ENCODE results near the gene RFTN2. TPM values are rescaled to one million over a fixed set of nuclear protein-coding genes. Genes with fewer than 3 reads are reported as not detected.

The RFTN2 gene
- total and polyA plus RNA-seq, 10 donors, result 0.52 to 13.3 (median 2.9) TPM

DNA sequence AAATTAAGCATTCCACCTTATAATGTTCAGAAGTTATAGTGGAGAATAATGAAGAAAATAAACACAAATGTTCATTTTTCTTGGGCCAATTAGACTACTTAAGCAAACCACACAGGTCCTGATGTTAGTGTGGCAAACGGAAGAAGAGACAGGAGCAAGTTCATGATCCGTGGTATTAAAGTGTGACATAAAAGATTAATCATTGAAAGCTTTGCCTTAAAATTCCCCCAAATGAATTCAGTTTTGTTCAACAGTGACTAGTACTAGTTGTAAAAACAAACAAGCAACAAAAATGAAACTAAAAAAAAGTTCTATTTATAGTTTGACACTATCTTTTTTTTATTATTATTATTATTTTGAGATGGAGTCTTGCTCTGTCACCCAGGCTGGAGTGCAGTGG is 73.7 kb downstream of the RFTN2 start:
- Histone ChIP-seq H3K27ac (no peak overlapping the region), H3K4me1 (peaks cover 0 to 9% (median 0%) of the 10 kb centered on the region in 6 donors), H3K4me3 (no peak overlapping the region), H3K9me3 (no peaks in the 10 kb centered on the region), H3K27me3 (replicated peaks in 1 of 7) (no peaks in the 10 kb centered on the region), H3K36me3 (no peaks in the 10 kb centered on the region)
- intact Hi-C loops (cut with DNase I; ENCODE audit: low total_unique reads), result no loop called here
- 73 to 87% (median 80%) methylated on average over 2 of the region's 2 CpGs for WGBS, 5 donors
- no peak for DNase-seq
- TF ChIP-seq POLR2AphosphoS5 (IDR thresholded peaks at IDR 0.05), result no peak
- TF ChIP-seq CTCF (IDR thresholded peaks at IDR 0.05 in 8 of 11, conservative IDR thresholded peaks at IDR 0.05 in 3 of 11), result no peak
- TF ChIP-seq POLR2A (IDR thresholded peaks at IDR 0.05), result no peak

DNA sequence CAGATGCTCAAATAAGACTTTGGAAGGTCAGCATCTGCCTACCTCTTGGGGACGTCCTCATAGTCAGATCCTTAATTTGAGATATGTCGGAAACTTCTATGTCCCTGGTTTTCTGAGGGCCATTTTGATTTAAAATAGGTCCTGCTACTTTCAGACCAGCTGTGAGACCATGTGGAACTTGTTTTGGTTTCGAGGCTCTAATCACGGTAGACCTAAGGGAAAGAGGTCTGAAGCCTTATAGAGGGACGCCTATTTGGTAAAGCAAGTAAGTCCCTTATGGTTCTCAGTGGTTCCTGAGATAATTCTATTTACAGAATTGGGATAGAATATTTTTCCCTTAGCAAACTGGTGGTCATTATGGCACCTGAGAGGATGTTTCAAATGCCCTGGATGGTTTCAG is 75.1 kb downstream of the RFTN2 start:
- DNase-seq, result no peak
- Histone ChIP-seq H3K9me3 (no peaks in the 10 kb centered on the region), H3K4me1 (peaks cover 0 to 9% (median 0%) of the 10 kb centered on the region in 6 donors), H3K36me3 (no peaks in the 10 kb centered on the region), H3K4me3 (no peak overlapping the region), H3K27me3 (replicated peaks in 1 of 7) (no peaks in the 10 kb centered on the region), H3K27ac (no peak overlapping the region)
- TF ChIP-seq POLR2A (IDR thresholded peaks at IDR 0.05) (no peak), POLR2AphosphoS5 (IDR thresholded peaks at IDR 0.05) (no peak), CTCF (IDR thresholded peaks at IDR 0.05 in 8 of 11, conservative IDR thresholded peaks at IDR 0.05 in 3 of 11) (no peak)
- 86 to 94% (median 93%) methylated on average over 5 of the region's 5 CpGs for WGBS, 5 donors
- intact Hi-C loops (cut with DNase I; ENCODE audit: low total_unique reads), result no loop called here

- Histone ChIP-seq H3K27me3 (replicated peaks in 1 of 7) (no peaks in the 10 kb centered on the region), H3K4me1 (peaks cover 0 to 9% (median 0%) of the 10 kb centered on the region in 6 donors), H3K4me3 (no peak overlapping the region), H3K9me3 (no peaks in the 10 kb centered on the region), H3K36me3 (no peaks in the 10 kb centered on the region), H3K27ac (no peak overlapping the region)
- 38 to 63% (median 44%) methylated on average over 11 of the region's 11 CpGs for WGBS, 5 donors
- no peak for DNase-seq
- intact Hi-C loops (cut with DNase I; ENCODE audit: low total_unique reads), result no loop called here
- TF ChIP-seq POLR2AphosphoS5 (IDR thresholded peaks at IDR 0.05), result no peak
- TF ChIP-seq CTCF (IDR thresholded peaks at IDR 0.05 in 8 of 11, conservative IDR thresholded peaks at IDR 0.05 in 3 of 11), result peak in 7 of 11 experiments; percentile 5 to 46 (median 21)
Measured at GRCh38 chr2:197599285-197599965, 76.0 kb downstream of the RFTN2 start.

GRCh38 chr2:197598450-197598849 is 76.9 kb downstream of the RFTN2 start:
- no peaks in the 10 kb centered on the region for H3K36me3 ChIP-seq
- no peak overlapping the region for H3K27ac ChIP-seq
- no peaks in the 10 kb centered on the region for H3K27me3 ChIP-seq (replicated peaks in 1 of 7)
- H3K4me1 ChIP-seq, result peaks cover 0 to 9% (median 0%) of the 10 kb centered on the region in 6 donors
- no peak for TF ChIP-seq POLR2A (IDR thresholded peaks at IDR 0.05)
- TF ChIP-seq CTCF (IDR thresholded peaks at IDR 0.05 in 8 of 11, conservative IDR thresholded peaks at IDR 0.05 in 3 of 11), result no peak
- no peak for TF ChIP-seq POLR2AphosphoS5 (IDR thresholded peaks at IDR 0.05)
- intact Hi-C loops (cut with DNase I; ENCODE audit: low total_unique reads), result no loop called here
- no peaks in the 10 kb centered on the region for H3K9me3 ChIP-seq
- no peak for DNase-seq
- H3K4me3 ChIP-seq, result no peak overlapping the region
- 92 to 99% (median 95%) methylated on average over 5 of the region's 5 CpGs for WGBS, 5 donors
